Superior temporal gyrus (tissue), 1 donor: ENCODE data around the gene NBDY.

Experiments used
- DNase-seq: peaks from one replicate; pipeline ENCODE4 v3.0.0-alpha.2; 2016; ENCODE audit errors: extremely low spot score

Gene NBDY

DNA sequence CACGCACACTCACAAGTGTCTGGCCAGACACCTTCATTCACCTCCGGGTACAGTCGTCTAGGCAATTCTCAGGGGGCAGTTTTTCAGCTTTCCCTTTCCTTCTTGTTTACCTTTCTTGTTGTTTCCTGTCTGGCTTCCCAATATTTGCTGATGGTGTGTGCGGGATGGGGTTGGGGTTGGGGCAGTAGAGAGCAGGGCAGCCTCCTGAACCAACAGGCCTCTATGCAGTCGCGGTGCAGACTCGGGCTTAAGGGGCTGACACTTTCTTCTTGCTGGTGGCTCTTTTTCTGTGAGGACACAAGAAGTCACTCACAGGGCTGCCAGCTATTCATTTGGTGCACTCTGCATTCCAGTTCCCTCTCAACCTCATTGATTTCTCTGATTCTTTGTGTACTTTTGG is 56.4 kb downstream of the NBDY start:
- no peak for DNase-seq

DNA sequence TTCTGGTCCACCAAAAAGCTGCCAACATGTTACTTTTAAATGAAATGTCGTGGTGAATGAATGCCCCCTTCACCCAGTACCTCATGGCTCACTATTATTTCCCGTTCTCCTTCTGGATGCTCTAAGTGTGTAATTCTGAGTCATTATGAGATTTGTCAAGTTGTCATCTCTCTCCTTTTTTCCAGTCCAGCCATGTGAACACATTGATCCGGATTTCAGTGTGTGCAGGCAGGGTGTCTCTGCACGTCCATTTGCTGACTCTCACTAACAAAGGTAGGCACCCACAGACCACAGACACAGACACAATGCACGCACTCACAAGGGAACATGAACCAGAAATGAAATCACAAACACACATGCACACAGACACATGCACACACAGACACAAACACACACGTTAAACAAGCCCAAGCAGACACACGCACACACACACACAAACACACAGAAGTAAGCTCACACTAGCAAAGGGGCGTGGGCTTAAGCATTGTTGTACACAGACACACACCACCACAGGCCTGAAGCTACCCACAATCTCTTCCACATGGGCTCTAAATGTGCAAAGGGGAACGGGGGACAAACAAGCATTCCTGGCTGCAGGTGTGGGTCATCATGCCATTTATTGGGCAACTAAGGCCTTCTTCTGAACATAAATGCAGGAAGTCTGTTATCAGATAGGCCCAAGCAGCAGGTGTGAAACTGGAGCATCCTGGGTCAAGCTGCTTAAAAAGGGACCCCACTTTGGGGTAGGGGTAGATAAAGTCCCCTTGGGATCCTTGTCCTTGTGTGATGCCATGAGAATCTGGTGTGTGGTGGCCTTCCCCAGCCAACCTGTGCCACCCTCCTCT is 58.1 kb downstream of the NBDY start:
- peak; percentile 6 for DNase-seq

DNA sequence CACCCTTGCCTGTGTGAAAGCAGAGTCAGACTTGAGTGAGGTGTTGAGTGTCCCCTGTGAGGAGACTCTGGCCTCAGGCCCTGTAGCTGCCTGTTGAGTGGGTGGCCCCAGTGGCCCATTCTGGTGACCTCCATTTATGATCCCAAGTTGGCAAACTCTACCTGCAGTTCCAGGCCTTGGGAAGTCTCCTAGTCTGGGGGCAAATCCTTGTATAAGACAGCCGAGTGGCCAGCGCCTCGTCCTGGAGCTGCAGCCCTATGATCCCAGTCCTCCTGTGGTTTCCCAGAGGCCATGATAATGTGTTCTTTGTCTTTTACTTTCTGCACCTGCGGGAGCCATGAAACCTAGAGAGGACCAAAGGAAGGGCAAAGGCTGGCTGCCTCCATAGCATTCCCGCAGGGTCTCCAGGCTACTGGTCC is 58.7 kb downstream of the NBDY start:
- no peak for DNase-seq

DNA sequence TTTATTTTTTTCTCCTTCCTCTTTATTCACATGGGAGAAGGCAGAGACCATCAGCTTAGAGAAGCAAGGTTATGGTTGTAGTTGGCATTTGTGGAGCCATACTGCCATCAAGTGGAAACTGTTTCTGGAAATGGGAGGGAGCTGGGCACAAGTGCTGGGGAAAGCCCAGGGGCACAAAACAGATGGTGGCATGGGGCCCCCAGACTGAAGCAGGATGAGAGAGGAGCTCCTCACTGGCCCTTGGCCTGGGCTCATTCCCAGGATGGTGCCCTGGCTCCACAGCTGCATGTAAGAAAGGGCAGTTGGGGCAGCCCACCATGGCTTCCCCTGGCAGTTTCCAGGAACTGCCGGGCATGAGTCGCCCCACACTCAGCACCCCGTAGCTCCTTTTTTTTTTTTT is 59.2 kb downstream of the NBDY start:
- DNase-seq, result peak; percentile 67

DNA sequence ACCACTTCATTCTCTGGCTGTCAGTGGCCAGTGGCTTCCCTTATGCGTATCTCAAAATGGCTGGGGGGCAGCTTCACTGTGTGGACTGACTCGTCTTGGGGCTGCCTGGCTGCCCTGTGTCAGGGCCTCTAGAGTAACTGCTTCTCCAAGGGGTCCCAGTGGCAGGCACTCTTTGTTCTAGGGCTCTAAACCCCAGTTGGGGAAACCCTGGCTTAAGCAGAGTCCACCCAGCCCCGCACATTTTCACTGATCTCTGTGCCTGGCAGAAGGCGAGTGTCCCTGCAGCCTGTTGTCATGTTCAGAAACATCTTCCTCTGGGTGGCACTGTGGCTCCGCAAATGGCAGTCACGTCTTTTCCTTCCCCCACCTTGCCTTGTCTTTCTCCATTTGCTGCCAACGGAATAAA is 59.7 kb downstream of the NBDY start:
- DNase-seq, result peak; percentile 59

- DNase-seq, result no peak
These were observed 60.6 kb downstream of the NBDY start for GRCh38 chrX:56789518-56790070.

GRCh38 chrX:56790778-56791177 is 61.7 kb downstream of the NBDY start:
- no peak for DNase-seq

GRCh38 chrX:56791456-56791855 is 62.4 kb downstream of the NBDY start:
- DNase-seq, result no peak

- DNase-seq, result no peak
These were observed 63.4 kb downstream of the NBDY start for GRCh38 chrX:56792270-56793111.

DNA sequence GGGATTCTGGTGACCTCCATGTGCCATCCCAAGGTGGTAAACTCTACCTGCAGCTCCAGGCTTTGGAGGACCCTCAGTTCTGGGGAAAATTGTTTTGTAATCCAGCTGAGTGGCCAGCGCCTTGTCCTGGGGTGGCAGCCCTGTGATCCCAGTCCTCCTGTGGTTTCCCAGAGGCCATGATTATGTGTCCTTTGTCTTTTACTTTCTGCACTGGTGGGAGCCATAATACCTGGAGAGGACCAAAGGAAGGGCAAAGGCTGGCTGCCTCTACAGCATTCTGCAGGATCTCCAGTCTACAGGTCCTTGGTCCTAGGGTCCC is 64.0 kb downstream of the NBDY start:
- no peak for DNase-seq

DNA sequence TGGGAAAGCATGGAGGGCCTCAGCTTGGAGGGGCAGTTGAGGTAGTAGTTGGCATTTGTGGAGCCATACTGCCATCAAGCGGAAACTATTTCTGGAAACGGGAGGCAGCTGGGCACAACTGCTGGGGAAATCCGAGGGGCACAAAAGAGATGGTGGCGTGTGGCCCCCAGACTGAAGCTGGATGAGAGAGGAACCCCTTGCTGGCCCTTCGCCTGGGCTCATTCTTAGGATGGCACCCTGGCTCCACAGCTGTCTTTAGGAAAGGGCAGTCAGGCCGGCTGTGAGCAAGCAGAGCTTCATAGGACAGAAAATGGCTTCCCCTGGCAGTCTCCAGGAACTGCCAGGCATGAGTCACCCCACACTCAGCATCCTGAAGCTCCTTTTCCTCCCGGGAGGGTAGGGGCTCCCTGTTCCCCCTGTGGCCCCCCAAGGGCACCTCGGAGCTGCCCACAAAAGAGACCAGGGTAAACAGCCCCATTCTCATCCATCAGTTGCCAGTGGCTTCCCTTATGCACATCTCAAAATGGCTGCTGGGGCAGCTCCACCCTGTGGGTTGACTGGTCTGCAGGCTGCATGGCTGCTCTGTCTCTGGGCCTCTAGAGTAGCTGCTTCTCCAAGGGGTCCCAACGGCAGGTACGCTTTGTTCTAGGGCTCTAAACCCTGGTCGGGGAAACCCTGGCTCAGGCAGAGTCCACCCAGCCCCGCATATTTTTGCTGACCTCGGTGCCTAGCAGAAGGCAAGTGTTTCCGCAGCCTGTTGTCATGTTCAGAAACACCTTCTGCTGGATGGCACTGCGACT is 64.7 kb downstream of the NBDY start:
- no peak for DNase-seq

DNA sequence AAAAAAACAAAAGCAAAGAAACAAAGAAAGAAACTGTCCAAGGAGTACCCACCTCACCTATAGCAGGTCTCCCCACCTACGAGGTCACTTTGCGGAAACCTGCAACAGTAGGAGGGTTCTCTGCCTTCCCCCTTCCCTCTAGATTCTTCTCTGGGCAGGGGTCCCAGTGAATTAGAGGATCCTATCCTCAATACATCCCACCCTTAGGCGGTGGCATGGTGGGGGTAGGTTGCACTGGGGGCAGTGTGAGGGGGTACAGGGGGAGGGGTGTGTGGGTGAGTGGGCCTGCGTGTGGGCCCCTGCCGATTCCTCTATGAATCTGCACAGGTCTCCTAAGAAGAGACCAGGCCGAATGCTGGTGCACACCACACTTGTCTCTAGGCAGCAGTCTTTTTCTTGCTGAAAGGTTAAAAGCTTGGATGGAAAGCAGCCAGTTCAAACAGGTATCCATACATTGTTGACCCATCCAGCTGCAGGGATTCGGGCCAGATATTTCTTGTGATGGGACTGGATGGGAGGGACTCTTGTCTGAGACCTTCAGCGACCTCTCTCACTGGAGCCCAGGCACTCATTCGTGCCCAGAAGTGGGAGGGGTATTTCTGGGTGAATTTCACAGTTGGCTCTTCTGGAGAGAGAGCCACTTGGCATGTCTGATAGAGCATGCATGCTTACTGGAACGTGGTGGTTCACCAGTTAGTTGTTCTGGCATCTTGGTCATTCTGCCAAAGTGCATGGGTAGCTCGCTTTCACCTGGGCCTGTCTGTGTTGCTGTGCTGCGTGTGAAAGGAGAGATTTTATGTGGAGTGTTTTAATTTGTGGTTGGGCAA is 65.6 kb downstream of the NBDY start:
- no peak for DNase-seq

GRCh38 chrX:56795309-56795868 is 66.3 kb downstream of the NBDY start:
- no peak for DNase-seq

DNA sequence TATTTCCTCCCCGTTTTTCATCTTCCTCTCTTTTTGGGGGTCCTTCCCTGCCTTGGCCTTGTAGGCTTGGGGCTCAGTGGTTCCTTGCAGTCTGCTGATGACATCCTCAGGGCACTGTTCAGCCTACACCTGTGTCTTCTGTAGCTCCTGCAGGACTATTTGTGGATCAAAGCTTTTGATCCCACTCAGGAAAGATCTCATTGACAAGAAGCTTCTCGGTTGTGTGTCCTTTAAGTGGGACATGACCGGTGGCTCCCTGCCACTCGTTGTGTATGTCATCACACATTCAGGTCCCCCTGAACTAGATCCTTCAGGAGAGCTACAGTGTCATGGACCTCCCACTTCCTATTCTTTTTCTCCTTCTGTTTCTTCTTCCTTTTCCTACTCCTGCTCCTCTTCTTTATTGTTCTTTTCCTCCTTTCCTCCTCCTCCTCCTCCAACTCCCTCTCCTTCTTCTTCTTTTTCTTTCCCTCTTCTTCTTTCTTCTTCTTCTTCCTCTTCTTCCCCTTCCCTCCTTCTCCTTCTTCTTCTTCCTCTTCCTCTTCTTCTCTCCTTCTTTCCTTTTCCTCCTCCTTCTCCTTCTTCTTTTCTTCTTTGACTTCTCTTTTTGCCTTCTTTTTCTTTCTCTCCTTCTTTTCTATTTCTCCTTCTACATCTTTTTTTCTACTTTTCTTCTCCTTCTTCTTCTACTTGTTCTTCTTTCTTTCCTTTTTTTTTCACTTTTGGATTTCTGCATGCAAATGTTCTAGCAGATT is 67.8 kb downstream of the NBDY start:
- DNase-seq, result no peak

- no peak for DNase-seq
These were observed 68.7 kb downstream of the NBDY start for GRCh38 chrX:56797574-56798338.

- no peak for DNase-seq
These were observed 69.3 kb downstream of the NBDY start for GRCh38 chrX:56798339-56798711.

- no peak for DNase-seq
These were observed 70.1 kb downstream of the NBDY start for GRCh38 chrX:56798866-56799758.

- no peak for DNase-seq
These were observed 71.3 kb downstream of the NBDY start for GRCh38 chrX:56800307-56800706.
